HG03460 (cell line): ENCODE results near the gene ARHGAP15.

Experiments
- ATAC-seq: cut with Tn5 transposase; IDR thresholded peaks from one replicate; pipeline ENCODE4 v1.9.1; 2021; ENCODE audit not compliant: unreplicated experiment

The ARHGAP15 gene

GRCh38 chr2:143223556-143223955 lies 94.3 kb downstream of the ARHGAP15 start:
- ATAC-seq, result no peak

- no peak for ATAC-seq
These were observed 96.7 kb downstream of the ARHGAP15 start for GRCh38 chr2:143225931-143226330.

GRCh38 chr2:143226714-143227541 lies 97.7 kb downstream of the ARHGAP15 start:
- no peak for ATAC-seq

GRCh38 chr2:143229411-143229810 lies 100.2 kb downstream of the ARHGAP15 start:
- ATAC-seq, result no peak

- ATAC-seq, result no peak
These were observed 100.7 kb downstream of the ARHGAP15 start for GRCh38 chr2:143229952-143230351.

GRCh38 chr2:143230506-143231253 lies 101.5 kb downstream of the ARHGAP15 start:
- ATAC-seq, result no peak

GRCh38 chr2:143231254-143231645 lies 102.0 kb downstream of the ARHGAP15 start:
- ATAC-seq, result no peak

GRCh38 chr2:143237146-143237777 lies 108.0 kb downstream of the ARHGAP15 start:
- ATAC-seq, result no peak

- no peak for ATAC-seq
These were observed 112.3 kb downstream of the ARHGAP15 start for GRCh38 chr2:143241403-143242088.

GRCh38 chr2:143246246-143246645 lies 117.0 kb downstream of the ARHGAP15 start:
- no peak for ATAC-seq

- no peak for ATAC-seq
These were observed 117.9 kb downstream of the ARHGAP15 start for GRCh38 chr2:143246815-143247744.

- no peak for ATAC-seq
These were observed 119.4 kb downstream of the ARHGAP15 start for GRCh38 chr2:143248631-143249030.

- no peak for ATAC-seq
These were observed 122.5 kb downstream of the ARHGAP15 start for GRCh38 chr2:143251681-143252080.

- no peak for ATAC-seq
These were observed 123.1 kb downstream of the ARHGAP15 start for GRCh38 chr2:143252138-143252907.

- no peak for ATAC-seq
These were observed 124.9 kb downstream of the ARHGAP15 start for GRCh38 chr2:143254110-143254509.

- ATAC-seq, result no peak
These were observed 125.9 kb downstream of the ARHGAP15 start for GRCh38 chr2:143255086-143255485.

GRCh38 chr2:143255899-143256298 lies 126.7 kb downstream of the ARHGAP15 start:
- ATAC-seq, result peak; percentile 38

GRCh38 chr2:143258126-143258892 lies 129.1 kb downstream of the ARHGAP15 start:
- ATAC-seq, result no peak
